ENCODE results near the gene ADCYAP1R1.

The ADCYAP1R1 gene

GRCh38 chr7:31036924-31037323 lies 15.2 kb upstream of the ADCYAP1R1 start:
- no peak overlapping the region for H3K4me3 ChIP-seq (ENCODE audit: low read depth, low read length)

- H3K4me3 ChIP-seq (ENCODE audit: low read depth, low read length) = no peak overlapping the region
These were observed 9.0 kb upstream of the ADCYAP1R1 start for GRCh38 chr7:31043051-31043471.

DNA sequence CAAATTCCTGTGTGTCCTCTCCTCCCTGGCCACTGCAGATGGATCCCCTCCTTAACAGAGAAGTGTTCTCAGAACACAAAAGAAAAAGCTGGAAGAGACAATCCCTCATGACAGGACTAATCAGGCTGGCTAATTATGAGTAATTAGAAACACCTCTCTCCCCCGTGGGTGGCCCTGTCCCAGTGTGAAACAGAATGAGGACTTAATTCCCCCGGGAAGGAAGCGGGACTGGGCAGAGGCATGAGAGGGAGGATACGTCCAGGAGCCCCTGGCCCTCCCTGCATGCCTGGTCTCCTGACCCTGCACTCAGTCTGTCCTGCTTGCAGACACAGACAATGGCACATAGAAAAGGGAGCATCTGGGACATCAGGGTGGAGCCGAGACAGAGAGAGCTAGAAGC lies 7.6 kb upstream of the ADCYAP1R1 start:
- no peak overlapping the region for H3K4me3 ChIP-seq (ENCODE audit: low read depth, low read length)

GRCh38 chr7:31046723-31047122 lies 5.4 kb upstream of the ADCYAP1R1 start:
- H3K4me3 ChIP-seq (ENCODE audit: low read depth, low read length) = no peak overlapping the region

DNA sequence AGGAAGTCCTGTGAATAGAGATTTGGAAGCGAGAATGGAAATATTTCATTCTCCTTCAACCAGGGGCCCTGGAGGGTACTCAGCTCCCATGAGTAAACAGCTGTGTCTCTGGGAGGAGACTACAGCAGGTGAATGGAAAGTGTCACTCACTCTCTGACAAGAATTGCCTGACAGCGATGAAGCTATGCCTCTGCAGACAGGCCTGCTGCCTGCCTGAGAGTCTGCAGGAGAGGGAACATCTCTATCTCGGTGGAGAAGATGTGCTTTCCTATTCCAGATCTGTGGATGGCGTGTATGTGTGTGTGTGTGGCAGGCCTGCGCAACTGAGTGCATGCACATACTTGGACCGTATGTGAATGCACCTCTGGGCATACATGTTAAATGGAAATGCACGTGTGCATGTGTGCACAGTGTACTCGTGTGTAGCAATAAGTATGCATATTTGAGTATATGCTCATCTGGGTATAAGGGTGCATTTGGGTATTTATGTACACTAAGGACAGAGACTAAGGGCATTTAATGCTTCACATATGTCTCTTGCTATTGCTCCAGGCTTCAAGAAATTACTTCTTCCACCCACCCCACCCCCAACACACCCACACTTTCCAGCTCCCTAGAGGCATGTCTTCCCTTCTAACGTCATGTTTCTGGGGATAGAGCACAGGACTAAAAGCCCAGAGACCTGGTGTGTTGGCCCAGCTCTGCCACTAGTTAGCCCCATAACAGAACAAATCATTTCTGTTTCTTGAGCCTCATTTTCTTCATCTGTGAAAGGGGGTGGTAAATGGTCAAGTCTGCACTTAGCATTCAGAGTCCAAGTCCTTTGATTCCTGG lies 4.6 kb upstream of the ADCYAP1R1 start:
- no peak overlapping the region for H3K4me3 ChIP-seq (ENCODE audit: low read depth, low read length)

DNA sequence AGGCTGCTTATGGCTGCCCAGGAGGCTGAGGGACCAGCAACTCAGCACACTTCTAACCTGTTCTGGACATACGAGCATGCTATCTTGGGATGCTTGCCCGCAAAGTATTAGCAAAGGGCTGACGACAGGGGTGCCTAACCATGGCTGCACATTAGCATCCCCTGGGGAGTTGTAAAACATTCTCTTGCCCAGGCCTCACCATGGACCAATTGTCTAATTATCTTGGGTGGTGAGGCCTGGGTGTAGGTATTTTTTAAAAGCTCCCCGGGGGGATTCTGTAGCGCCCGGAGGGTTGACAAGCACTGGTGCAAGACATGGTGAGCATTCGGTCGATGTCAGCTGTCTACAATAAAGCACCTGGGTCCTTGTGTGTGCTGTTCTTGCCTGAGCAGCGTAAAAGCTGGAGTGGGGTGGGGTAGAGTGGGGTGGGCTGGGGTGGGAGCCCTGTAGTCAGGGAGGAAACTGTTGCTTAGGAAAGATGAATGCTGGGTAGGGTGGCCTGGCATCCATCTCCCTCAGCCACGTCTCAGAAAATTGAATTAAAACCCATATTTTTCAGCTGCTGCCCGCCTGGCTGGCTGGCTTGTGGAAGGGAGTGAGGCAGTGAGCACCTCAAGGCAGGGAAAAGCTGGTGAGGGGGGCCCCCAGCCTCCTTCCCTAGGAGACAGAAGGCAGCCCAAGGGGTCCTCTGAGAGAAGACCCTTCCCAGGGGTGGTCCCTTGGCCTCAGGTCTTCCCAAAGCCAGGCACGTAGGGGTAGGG lies 2.9 kb upstream of the ADCYAP1R1 start:
- no peak overlapping the region for H3K4me3 ChIP-seq (ENCODE audit: low read depth, low read length)

DNA sequence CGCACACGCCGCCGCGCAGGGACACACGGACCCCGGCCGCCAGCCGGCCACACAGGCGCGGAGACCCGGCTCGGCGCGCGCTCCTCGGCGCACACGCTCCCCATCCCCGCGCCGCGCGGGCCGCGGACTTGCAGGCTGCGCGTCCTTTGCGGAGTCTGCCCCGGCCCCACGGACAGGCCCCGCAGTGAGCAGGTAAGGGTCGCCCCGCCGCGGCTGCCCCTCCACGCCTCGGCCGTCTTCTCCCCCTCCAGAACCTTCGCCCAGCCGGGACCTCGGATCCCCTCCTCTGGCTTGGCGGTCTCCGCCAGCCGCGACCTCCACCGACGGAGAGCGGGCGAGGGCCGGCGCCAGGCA lies 356 bp downstream of the ADCYAP1R1 start:
- peak overlapping the region; percentile 51 for H3K4me3 ChIP-seq (ENCODE audit: low read depth, low read length)

DNA sequence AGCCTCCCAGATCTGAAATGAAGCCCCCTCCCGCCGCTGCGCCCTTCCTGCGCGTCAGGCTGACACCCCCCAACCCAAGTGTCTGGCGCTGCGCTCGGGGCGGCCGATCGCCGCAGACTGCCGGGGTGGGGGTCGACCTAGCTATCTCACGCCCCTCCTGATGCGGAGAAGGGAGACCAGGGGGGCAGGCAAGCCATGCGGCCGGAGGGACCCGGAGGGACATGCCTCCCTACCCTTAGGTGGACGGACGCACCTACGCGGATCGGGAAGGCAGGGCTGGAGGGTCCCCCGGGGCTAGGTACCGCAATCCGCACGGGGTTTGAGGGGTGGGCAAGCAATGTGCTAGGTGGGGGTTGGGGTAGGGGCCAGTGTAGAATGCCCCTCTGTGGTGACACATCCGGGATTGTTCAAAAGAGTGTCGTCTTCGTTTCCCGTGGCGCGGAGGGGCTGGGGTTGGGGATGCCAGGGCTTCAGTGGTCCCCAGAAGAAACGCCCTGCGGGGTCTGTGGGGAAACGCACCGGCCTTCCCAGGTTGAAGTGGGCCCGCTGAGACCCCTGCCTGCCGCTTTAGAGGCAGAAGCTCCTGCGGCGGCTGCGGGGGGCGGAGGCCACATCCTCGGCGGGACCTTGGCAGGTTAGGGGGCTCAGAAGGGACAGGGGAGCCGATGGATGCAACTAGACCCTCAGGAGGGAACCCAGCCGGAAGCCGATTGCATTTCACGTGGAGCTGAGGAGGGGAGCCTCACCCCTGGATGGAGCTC lies 913 bp downstream of the ADCYAP1R1 start:
- peak overlapping the region; percentile 51 for H3K4me3 ChIP-seq (ENCODE audit: low read depth, low read length)

GRCh38 chr7:31053986-31054385 lies 1.9 kb downstream of the ADCYAP1R1 start:
- H3K4me3 ChIP-seq (ENCODE audit: low read depth, low read length) = no peak overlapping the region

DNA sequence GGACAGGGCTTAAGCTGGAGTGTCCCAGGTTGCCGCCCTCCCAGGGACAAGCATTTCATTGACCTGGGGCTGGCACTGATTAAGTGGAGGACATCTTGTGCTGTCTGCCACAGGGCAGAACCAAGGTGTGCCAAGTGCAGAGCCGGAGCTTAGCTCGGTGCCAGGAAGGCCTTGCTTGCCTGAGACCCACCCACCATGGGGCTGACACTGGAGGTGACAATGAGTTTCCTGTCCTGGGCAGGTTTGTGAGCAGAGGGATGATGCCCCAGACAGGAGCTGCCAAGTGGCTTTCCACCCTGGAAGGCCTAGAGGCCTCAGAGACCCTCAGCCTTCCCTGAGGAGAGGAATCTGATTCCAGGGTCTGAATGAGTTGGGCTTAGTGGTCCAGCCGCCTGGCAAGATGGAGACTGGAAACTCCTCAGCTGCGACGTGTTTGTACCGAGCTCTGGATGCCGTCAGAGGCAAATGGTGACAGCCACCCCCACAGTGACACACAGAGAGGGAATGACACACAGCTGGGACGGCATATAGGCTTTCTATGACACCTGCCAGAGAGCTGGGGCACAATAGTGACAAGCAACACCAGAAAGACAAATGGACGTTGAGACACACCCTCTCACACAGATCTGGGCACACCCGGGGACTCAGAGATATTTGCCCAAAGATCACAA lies 2.6 kb downstream of the ADCYAP1R1 start:
- H3K4me3 ChIP-seq (ENCODE audit: low read depth, low read length) = no peak overlapping the region

DNA sequence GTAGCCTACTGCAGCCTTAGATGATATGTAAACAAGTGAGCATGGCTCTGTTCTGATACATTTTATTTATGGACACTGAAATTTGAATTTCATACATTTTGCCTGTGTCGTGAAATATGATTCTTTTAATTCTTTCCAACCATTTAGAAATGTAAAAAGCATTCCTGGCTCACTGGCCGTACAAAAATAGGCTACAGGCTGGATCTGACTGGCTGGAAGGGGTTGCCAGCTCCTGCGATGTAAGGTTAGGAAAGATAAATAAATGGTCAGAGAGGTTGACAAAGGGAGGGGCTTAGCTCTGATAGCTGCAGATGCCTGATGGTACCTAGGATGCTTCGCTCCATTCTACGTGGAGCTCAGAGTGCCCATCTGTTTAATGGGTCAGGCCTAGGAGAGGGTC lies 3.4 kb downstream of the ADCYAP1R1 start:
- no peak overlapping the region for H3K4me3 ChIP-seq (ENCODE audit: low read depth, low read length)

- H3K4me3 ChIP-seq (ENCODE audit: low read depth, low read length) = no peak overlapping the region
These were observed 4.8 kb downstream of the ADCYAP1R1 start for GRCh38 chr7:31056775-31057346.

DNA sequence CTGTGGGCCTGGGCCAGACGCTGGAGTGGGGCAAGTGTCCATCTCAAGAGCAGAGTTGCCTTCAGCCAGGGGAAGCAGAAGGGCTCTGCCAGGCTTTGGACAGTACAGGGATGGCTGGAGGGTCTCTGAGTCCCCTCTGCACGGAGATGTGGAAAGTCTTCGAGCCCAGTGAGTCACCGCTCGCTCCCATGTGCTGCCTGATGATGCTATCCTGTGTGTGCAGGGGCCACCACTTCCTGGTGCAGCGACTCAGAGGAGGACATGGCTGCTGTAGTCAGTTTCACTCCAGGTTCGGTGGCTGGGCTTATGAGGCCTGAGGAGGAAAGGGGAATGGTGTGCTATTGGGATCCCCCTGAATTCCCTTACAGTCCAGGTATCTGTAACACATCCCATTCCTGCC lies 6.0 kb downstream of the ADCYAP1R1 start:
- no peak overlapping the region for H3K4me3 ChIP-seq (ENCODE audit: low read depth, low read length)

DNA sequence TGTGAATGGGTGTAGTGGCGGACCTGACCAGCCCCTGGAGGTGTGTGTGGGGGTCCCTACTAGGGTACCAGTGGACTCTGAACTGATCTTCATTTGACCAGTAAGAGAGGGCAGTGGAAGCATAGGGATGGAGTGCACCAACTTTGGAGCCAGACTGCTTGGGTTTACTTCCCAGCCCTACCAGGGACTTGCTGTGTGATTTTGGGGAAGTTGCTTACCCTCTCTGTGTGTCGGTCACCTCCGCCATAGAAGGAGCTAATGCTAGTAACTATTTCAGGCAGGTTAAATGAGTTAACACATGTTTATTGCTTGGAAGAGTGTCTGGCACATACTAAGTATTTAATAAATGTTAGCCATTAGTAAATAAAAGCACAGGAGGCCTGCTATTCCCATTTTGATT lies 6.6 kb downstream of the ADCYAP1R1 start:
- no peak overlapping the region for H3K4me3 ChIP-seq (ENCODE audit: low read depth, low read length)

GRCh38 chr7:31059551-31059950 lies 7.4 kb downstream of the ADCYAP1R1 start:
- H3K4me3 ChIP-seq (ENCODE audit: low read depth, low read length) = no peak overlapping the region

- no peak overlapping the region for H3K4me3 ChIP-seq (ENCODE audit: low read depth, low read length)
These were observed 9.1 kb downstream of the ADCYAP1R1 start for GRCh38 chr7:31061185-31061584.

DNA sequence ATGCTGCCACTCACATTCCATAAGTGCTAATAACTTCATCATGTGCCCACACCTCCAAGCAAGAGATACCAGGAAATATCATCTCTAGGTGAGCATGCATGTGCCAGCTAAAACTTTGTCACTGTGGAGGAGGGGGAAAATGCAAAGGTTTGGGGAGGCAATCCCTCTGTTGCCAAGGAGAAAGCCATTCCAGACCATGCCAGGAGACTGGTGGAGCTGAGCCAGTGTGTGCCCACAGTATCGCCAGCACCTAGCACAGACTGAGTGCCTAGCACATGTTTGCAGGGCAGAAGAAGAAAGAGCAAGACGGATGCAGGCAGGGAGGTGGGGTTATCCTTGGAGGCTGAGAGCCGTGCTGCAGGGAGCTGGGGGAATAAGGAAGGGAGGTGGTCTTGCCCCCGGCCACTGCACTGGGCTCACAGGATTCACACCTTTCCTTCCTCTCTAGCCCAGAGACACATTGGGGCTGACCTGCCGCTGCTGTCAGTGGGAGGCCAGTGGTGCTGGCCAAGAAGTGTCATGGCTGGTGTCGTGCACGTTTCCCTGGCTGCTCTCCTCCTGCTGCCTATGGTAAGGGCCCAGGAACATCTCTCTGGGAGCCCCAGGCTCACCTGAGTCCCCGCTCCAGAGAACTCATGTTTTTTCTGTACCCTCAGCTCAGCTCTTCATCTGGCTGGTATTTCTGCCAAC lies 10.8 kb downstream of the ADCYAP1R1 start:
- H3K4me3 ChIP-seq (ENCODE audit: low read depth, low read length) = no peak overlapping the region

- H3K4me3 ChIP-seq (ENCODE audit: low read depth, low read length) = no peak overlapping the region
These were observed 13.0 kb downstream of the ADCYAP1R1 start for GRCh38 chr7:31065021-31065593.

DNA sequence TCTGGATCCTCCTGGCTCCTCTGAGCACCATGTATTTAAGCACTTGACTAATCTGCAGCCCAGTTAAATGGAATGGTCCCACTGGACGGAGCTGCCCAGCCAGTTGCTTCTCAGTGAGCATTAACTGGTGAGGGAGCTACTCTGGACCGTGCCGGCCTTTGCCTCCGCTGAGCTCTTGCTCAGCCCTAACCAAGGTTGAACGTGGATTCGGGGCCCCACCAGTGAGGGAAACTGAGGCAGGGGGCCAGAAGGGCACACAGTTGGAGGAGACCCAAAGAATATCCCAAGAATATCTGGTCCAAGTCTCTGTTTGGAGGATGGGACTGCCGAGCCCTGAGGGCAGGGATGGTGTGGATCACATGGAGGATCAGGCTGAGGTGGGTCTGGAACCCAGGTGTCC lies 13.7 kb downstream of the ADCYAP1R1 start:
- H3K4me3 ChIP-seq (ENCODE audit: low read depth, low read length) = no peak overlapping the region
